PC-9 (cell line): Measurements from ENCODE around the gene ACHE. TPM values are rescaled to one million over a fixed set of nuclear protein-coding genes. Genes with fewer than 3 reads are reported as not detected.

Experiments used
- BruUV-seq: library from RNA; stranded (reverse); fragments of 400-500 nt; replicated peaks from 2 replicates; lab custom pipeline; 2021; lab: Mats Ljungman, UMichigan
- CTCF ChIA-PET: fragments of 300-600 bp; sonication (Branson Sonifier 250); formaldehyde crosslinking; loops from one replicate; lab custom pipeline; 2022; ENCODE audit warnings: antibody characterized with exemption; lab: Charles Lee
- POLR2A ChIA-PET: fragments of 300-600 bp; sonication (Branson Sonifier 250); formaldehyde crosslinking; loops from one replicate; lab custom pipeline; 2022; ENCODE audit warnings: antibody characterized with exemption; ENCODE audit not compliant: unreplicated experiment; lab: Charles Lee
- DNase-seq, 2 experiments: peaks; one replicate each; pipeline versions ENCODE4 v3.0.0 to v3.0.0-alpha.2; 2015 to 2022; ENCODE audit warnings: mixed read lengths in 1 of 2
- H2AFZ ChIP-seq: fragments of 200-600 bp; sonication (generic); 2 replicates; pipeline ENCODE4 v1.8.1; 2017; ENCODE audit warnings: antibody characterized with exemption
- H3F3A ChIP-seq: fragments of 200-600 bp; sonication (generic); 2 replicates; pipeline ENCODE4 v1.8.1; 2017; ENCODE audit warnings: antibody characterized with exemption, mild to moderate bottlenecking, low read depth; ENCODE audit not compliant: insufficient read depth
- H3K27ac ChIP-seq: fragments of 200-600 bp; sonication (generic); 2 replicates; pipeline ENCODE4 v1.6.1; 2016; ENCODE audit warnings: mixed run types
- H3K27me3 ChIP-seq: fragments of 200-600 bp; sonication (generic); 2 replicates; pipeline ENCODE4 v1.6.1; 2016; ENCODE audit warnings: low read depth, mixed run types; ENCODE audit not compliant: insufficient read depth
- H3K36me3 ChIP-seq: fragments of 200-600 bp; sonication (generic); 2 replicates; pipeline ENCODE4 v1.6.1; 2016; ENCODE audit warnings: low read depth, mixed run types
- H3K4me1 ChIP-seq: fragments of 200-600 bp; sonication (generic); replicated peaks from 2 replicates; pipeline ENCODE4 v1.6.1; 2016; ENCODE audit warnings: mixed run types; ENCODE audit not compliant: insufficient read depth
- H3K4me2 ChIP-seq: fragments of 200-600 bp; sonication (generic); 2 replicates; pipeline ENCODE4 v1.6.1; 2017; ENCODE audit warnings: mixed run types
- H3K4me3 ChIP-seq: fragments of 200-600 bp; sonication (generic); 2 replicates; pipeline ENCODE4 v1.6.1; 2016; ENCODE audit warnings: mixed run types
- H3K79me2 ChIP-seq: fragments of 200-600 bp; sonication (generic); 2 replicates; pipeline ENCODE4 v1.6.1; 2017; ENCODE audit warnings: low read depth, mixed run types
- H3K9me2 ChIP-seq: fragments of 200-600 bp; sonication (generic); 2 replicates; pipeline ENCODE4 v1.8.1; 2017; ENCODE audit warnings: mild to moderate bottlenecking; ENCODE audit not compliant: insufficient read depth
- H3K9me3 ChIP-seq: fragments of 200-600 bp; sonication (generic); 2 replicates; pipeline ENCODE4 v1.8.1; 2016; ENCODE audit warnings: low read depth; ENCODE audit not compliant: insufficient read depth
- H4K20me1 ChIP-seq: fragments of 200-600 bp; sonication (generic); 2 replicates; pipeline ENCODE4 v1.8.1; 2017; ENCODE audit not compliant: insufficient read depth
- EZH2 ChIP-seq: fragments of 200-600 bp; sonication (generic); IDR thresholded peaks from 2 replicates; pipeline ENCODE4 v1.8.0; 2017; ENCODE audit warnings: antibody characterized with exemption, low read depth
- intact Hi-C: fragments of 100-400 bp; cut with micrococcal nuclease; formaldehyde crosslinking; loops from one replicate; pipeline ENCODE4 v1.10.0; 2022; ENCODE audit not compliant: unreplicated experiment
- total RNA-seq: library from RNA; stranded (reverse); gene quantifications from 2 replicates; pipeline ENCODE4 v1.2.3, GENCODE V29; 2021
- TF ChIP-seq, protein P1 (sequence below): fragments of 200-600 bp; sonication (generic); conservative IDR thresholded peaks from 2 replicates; pipeline ENCODE4 v1.6.1; 2017; ENCODE audit warnings: mixed run types, antibody characterized with exemption, mild to moderate bottlenecking, moderate library complexity

Gene ACHE
- total RNA-seq, 1 experiment from 2014 or later: 0.35 TPM

GRCh38 chr7:100882201-100882600 is 13.5 kb downstream of the ACHE start:
- Histone ChIP-seq H2AFZ (no peak overlapping the region), H3F3A (peaks cover 34% of the 10 kb centered on the region), H3K9me3 (no peaks in the 10 kb centered on the region), H4K20me1 (peaks cover 48% of the 10 kb centered on the region), H3K79me2 (peaks cover 50% of the 10 kb centered on the region), H3K9me2 (no peaks in the 10 kb centered on the region), H3K36me3 (peaks cover 46% of the 10 kb centered on the region), H3K27me3 (no peaks in the 10 kb centered on the region), H3K4me3 (no peak overlapping the region), H3K27ac (no peak overlapping the region), H3K4me2 (no peak overlapping the region), H3K4me1 (peaks cover under 1% of the 10 kb centered on the region; the same call in 1 of the 2 replicates)
- no peak for DNase-seq
- BruUV-seq: no TSS peak
- TF ChIP-seq EZH2: no peak
- CTCF ChIA-PET: no interaction called here
- POLR2A ChIA-PET: no interaction called here
- intact Hi-C loops: no loop called here

- H3K36me3 ChIP-seq: peaks cover 52% of the 10 kb centered on the region
- H3K4me3 ChIP-seq: no peak overlapping the region
- ChIA-PET POLR2A (no interaction called here), CTCF (no interaction called here)
- peaks cover 58% of the 10 kb centered on the region for H3K79me2 ChIP-seq
- H3K9me2 ChIP-seq: no peaks in the 10 kb centered on the region
- TF ChIP-seq EZH2: no peak
- TF ChIP-seq, protein P1, sequence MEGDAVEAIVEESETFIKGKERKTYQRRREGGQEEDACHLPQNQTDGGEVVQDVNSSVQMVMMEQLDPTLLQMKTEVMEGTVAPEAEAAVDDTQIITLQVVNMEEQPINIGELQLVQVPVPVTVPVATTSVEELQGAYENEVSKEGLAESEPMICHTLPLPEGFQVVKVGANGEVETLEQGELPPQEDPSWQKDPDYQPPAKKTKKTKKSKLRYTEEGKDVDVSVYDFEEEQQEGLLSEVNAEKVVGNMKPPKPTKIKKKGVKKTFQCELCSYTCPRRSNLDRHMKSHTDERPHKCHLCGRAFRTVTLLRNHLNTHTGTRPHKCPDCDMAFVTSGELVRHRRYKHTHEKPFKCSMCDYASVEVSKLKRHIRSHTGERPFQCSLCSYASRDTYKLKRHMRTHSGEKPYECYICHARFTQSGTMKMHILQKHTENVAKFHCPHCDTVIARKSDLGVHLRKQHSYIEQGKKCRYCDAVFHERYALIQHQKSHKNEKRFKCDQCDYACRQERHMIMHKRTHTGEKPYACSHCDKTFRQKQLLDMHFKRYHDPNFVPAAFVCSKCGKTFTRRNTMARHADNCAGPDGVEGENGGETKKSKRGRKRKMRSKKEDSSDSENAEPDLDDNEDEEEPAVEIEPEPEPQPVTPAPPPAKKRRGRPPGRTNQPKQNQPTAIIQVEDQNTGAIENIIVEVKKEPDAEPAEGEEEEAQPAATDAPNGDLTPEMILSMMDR: no peak
- H2AFZ ChIP-seq: no peak overlapping the region
- H3K9me3 ChIP-seq: no peaks in the 10 kb centered on the region
- peaks cover 49% of the 10 kb centered on the region for H4K20me1 ChIP-seq
- H3K27me3 ChIP-seq: no peaks in the 10 kb centered on the region
- no peak overlapping the region for H3K27ac ChIP-seq
- H3K4me2 ChIP-seq: no peak overlapping the region
- H3F3A ChIP-seq: peaks cover 31% of the 10 kb centered on the region; the same call in 1 of the 2 replicates
- DNase-seq: no peak
- no TSS peak for BruUV-seq
- peaks cover 11% of the 10 kb centered on the region for H3K4me1 ChIP-seq
- intact Hi-C loops: no loop called here
Measured at GRCh38 chr7:100881136-100881535, 14.6 kb downstream of the ACHE start.

DNA sequence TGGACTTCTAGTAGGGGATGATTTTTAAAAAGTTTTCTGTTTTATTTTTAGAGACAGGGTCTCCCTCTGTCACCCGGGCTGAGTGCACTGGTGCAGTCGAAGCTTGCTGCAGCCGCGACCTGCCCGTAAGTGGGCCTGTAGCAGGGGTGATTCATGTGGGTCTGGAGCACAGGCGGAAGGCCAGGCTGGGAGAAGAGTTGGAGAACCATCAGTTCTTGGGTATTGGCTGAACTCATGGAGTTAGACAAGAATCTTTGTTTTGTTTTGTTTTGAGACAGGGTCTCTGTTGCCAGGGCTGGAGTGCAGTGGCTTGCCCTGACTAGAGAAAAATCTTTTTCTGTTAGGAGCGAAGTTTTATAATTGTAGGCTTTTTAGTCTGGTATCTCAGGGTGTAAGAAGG is 15.0 kb downstream of the ACHE start:
- Histone ChIP-seq H3K9me2 (no peaks in the 10 kb centered on the region), H3K9me3 (no peaks in the 10 kb centered on the region), H3K36me3 (peaks cover 49% of the 10 kb centered on the region), H3K4me3 (no peak overlapping the region), H3K27ac (no peak overlapping the region), H3K4me2 (no peak overlapping the region), H2AFZ (no peak overlapping the region), H3K79me2 (peaks cover 63% of the 10 kb centered on the region), H3K27me3 (no peaks in the 10 kb centered on the region), H3F3A (peaks cover 31% of the 10 kb centered on the region; the same call in 1 of the 2 replicates), H3K4me1 (peaks cover 16% of the 10 kb centered on the region), H4K20me1 (peaks cover 52% of the 10 kb centered on the region)
- intact Hi-C loops: no loop called here
- no peak for DNase-seq
- CTCF ChIA-PET: no interaction called here
- BruUV-seq: no TSS peak
- no peak for TF ChIP-seq EZH2
- TF ChIP-seq, protein P1: no peak
- POLR2A ChIA-PET: no interaction called here

DNA sequence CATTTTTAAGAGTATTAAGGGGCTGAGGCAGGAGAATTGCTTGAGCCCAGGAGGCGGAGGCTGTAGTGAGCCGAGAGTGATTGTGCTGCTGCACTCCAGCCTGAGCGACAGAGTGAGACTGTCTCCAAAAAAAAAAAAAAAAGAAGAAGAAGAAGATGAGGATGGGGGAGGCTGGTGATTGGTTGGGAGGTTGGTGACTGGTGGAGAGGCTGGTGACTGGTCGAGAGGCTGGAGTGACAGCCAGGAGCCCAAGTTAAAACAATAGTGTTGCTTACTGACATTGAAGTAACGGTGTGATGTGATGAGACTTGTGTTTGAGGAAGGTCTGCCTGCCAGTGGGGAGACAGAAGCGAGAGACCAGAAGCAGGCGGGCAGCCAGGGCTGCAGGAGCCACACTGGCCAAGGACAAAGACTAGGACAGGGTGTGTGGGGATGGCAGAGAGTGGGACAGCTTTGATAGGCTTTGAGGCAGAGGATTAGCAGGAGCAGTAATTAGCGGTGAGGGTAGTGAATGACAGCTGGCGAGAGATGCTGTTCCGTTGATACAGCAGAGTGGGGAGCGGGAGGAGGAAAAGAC is 15.9 kb downstream of the ACHE start:
- H3K27ac ChIP-seq: no peak overlapping the region
- H3K4me2 ChIP-seq: no peak overlapping the region
- peaks cover 27% of the 10 kb centered on the region; the same call in 1 of the 2 replicates for H3F3A ChIP-seq
- H4K20me1 ChIP-seq: peaks cover 50% of the 10 kb centered on the region
- BruUV-seq: no TSS peak
- H3K9me3 ChIP-seq: no peaks in the 10 kb centered on the region
- H3K27me3 ChIP-seq: no peaks in the 10 kb centered on the region
- ChIA-PET POLR2A (no interaction called here), CTCF (no interaction called here)
- H3K9me2 ChIP-seq: no peaks in the 10 kb centered on the region
- no peak for DNase-seq
- H3K36me3 ChIP-seq: peaks cover 49% of the 10 kb centered on the region
- peaks cover 69% of the 10 kb centered on the region for H3K79me2 ChIP-seq
- intact Hi-C loops: no loop called here
- peaks cover 16% of the 10 kb centered on the region for H3K4me1 ChIP-seq
- TF ChIP-seq, protein P1: no peak
- no peak for TF ChIP-seq EZH2
- no peak overlapping the region for H2AFZ ChIP-seq
- H3K4me3 ChIP-seq: no peak overlapping the region
